Caki2 (cell line): ENCODE results near the gene DIP2B. TPM values are rescaled to one million over a fixed set of nuclear protein-coding genes. Genes with fewer than 3 reads are reported as not detected.
A peak's percentile ranks its signal among the peaks of the same experiment; 100 is the strongest.
"Not testable (repeated sequence)": the region's sequence is repeated elsewhere in the genome, so short reads cannot be mapped to it uniquely, and the experiment has no call there.

Experiments used
- DNase-seq: peaks from one replicate; pipeline ENCODE4 v3.0.0-alpha.2; 2015; ENCODE audit warnings: low read depth
- in situ Hi-C: cut with HindIII; loops from 2 replicates; pipeline ENCODE4 v1.10.0; 2016; ENCODE audit warnings: low sequenced_read_pairs, low pct_unique_long_range_greater_than_20kb, mixed read lengths
- total RNA-seq: library from RNA; depleted of rRNA; stranded (reverse); fragments of >200 nt; shearing (Covaris generic); gene quantifications from 2 replicates; pipeline ENCODE4 v1.2.3, GENCODE V29; 2014; ENCODE audit warnings: low replicate concordance

Gene DIP2B
- total RNA-seq, 1 experiment from 2014 or later: 3.6 TPM

- DNase-seq: no peak
Measured at GRCh38 chr12:50642761-50643160, 138.0 kb downstream of the DIP2B start.

GRCh38 chr12:50647031-50647430 lies 142.2 kb downstream of the DIP2B start:
- in situ Hi-C loops: no loop called here
- peak; percentile 70 for DNase-seq

More at GRCh38 chr12:50642761-50643160, 138.0 kb downstream of the DIP2B start:
- in situ Hi-C loops: no loop called here

GRCh38 chr12:50647479-50647878 lies 142.7 kb downstream of the DIP2B start:
- DNase-seq: no peak
- in situ Hi-C loops: no loop called here

- in situ Hi-C loops: no loop called here
- no peak for DNase-seq
Measured at GRCh38 chr12:50650285-50650684, 145.5 kb downstream of the DIP2B start.

DNA sequence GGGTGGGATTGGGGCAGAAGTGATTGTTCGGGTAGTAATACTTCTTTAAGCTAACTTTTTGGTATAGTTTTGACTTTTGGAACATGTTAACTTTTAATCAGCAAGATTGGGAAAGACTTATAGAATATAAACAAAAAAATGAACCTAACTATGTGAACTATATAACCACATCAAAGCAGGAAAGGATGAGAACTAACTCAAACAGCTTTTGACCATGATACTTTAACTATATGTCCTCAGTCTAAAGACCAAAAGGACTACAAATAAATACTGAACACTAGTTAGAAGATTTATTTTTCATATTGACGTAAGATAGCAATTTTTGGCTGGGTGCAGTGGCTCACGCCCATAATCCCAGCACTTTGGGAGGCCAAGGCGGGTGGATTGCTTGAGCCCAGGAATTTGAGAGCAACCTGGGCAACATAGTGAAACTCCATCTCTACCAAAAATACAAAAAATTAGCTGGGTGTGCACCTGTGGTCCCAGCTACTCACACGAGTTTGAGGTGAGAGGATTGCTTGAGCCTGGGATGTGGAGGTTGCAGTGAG lies 150.7 kb downstream of the DIP2B start:
- in situ Hi-C loops: no loop called here
- DNase-seq: no peak

GRCh38 chr12:50659260-50659659 lies 154.5 kb downstream of the DIP2B start:
- in situ Hi-C loops: no loop called here
- DNase-seq: no peak

DNA sequence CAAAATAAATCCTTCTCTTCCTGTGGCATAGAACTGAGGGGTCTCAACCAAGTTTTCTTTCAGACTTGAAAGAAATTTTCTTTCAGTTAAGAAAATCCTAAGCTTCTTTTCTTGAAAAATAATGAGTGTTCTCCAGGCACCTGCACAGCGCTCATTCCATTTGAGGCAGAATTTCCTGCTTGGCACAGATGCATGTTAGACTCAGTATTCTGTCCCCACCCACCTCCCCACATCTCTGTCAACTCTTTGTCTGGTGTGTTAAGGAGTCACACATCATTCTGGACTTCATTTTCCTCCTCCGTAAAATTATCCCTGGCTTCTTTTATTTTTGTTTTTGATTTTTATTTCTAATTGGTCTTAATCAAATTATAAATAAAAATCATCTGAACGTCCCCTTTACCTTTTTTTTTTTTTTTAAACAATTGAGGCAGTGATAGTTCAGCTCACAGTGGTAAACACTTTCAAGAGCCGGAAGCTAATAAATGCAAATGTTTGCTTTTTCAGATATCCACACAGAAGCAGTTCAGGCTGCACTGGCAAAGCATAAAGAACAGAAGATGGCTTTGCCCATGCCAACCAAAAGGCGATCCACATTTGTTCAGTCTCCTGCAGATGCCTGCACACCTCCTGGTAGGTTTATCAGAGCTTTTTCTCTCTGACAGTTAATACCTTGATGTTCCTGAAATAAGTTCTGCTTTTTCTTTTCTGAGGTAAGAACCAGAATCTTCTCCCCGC lies 155.1 kb downstream of the DIP2B start:
- in situ Hi-C loops: no loop called here

GRCh38 chr12:50660425-50660822 lies 155.6 kb downstream of the DIP2B start:
- DNase-seq: no peak
- in situ Hi-C loops: no loop called here

More for the DNA sequence above, 155.1 kb downstream of the DIP2B start:
- no peak for DNase-seq

DNA sequence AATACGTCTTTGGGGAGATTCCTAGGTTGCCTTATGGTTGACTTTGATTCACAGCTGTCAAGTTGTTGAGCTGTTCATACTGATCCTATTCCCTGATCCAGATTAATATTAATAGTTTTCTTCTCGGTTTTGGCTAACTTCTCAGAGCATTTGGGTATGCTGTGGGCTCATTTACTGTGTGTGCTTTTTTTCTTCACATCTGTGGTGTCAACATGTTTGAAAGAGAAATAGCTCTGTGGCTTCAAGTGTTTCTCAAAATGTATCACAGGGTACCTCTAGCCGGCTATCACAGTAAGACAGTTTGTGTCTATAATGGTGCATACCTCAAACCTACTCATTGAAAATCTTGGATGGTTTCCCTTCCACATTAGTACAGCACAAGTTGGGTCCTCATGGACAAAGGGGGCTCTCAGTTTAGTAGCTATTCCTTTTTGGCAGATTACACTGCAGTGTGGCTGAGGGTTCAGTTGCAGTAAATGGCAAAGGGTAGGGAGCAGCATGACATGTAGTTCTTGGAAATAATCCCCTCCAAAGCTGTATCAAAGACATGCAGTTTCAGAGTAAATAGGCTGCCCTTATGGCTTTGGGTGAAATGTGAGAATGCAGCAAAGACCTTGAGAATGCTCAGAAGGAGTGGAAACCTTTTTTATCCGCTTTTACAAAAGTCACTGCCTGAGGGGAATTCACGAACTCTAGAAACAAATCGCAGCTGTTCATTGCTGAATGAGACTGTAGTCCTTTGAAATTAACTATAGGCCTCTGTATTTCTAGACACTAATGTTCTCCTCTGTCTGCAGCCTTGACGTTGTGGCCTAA lies 156.7 kb downstream of the DIP2B start:
- in situ Hi-C loops: no loop called here
- no peak for DNase-seq

DNA sequence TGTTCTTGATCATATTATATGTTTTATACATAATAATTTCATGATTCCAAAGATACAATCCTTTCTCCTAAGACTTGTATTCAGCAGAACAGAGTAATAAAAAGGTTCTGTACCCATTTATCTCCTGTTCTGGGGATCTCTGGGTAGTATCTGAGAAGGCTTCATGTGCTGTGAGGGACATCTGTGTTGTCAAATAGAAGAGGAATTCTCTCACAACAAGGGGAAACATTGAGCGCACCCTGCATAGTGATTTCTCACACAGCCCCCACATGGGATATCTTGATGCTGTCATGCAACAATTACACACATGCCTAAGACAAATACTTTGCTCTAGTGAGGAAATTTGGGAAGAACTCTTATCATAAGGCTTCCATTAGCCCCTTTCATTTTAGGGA lies 157.3 kb downstream of the DIP2B start:
- DNase-seq: no peak
- in situ Hi-C loops: no loop called here

GRCh38 chr12:50665170-50665569 lies 160.4 kb downstream of the DIP2B start:
- no peak for DNase-seq
- in situ Hi-C loops: no loop called here

- in situ Hi-C loops: no loop called here
- no peak for DNase-seq
Measured at GRCh38 chr12:50665609-50666008, 160.8 kb downstream of the DIP2B start.

- no peak for DNase-seq
- in situ Hi-C loops: no loop called here
Measured at GRCh38 chr12:50666023-50666422, 161.2 kb downstream of the DIP2B start.

DNA sequence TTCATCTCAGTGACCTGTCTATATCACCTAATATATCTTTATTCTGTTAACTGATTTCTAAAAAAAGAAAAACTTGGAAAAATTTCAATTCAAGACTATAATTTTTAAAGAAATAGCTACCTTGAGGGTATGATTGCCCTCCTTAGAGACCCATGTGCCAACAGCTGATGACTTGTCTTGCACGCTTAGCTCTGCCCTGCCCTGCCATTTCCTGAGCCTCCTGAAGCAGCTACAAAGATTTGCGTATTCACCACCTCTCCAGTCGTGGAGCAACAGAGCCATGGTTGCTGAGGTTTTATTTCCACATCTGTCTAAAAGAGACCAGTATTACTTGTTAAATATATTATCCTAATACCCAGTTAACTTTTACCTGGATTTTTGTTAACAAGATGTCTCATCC lies 167.4 kb downstream of the DIP2B start:
- no peak for DNase-seq

DNA sequence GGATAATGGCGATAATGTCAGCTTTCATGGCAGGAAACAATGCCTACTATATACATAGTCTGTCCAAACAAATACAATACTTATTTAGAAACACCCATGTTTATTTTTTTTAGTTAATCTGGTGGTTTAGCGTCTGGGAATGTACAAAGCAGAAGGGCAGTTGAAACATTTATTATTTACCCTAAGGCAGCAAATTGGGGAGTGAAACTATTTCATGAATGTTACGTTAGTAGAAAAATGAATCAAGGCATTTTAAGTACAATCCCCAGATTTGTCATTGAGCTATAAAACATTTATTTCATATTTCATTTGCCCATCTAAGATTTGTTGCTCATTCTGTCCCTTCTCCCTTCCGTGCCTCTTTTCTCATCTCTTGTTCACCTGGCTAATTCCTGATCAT lies 172.0 kb downstream of the DIP2B start:
- in situ Hi-C loops: no loop called here
- no peak for DNase-seq

More for the DNA sequence above, 167.4 kb downstream of the DIP2B start:
- in situ Hi-C loops: no loop called here

- in situ Hi-C loops: no loop called here
- DNase-seq: no peak
Measured at GRCh38 chr12:50677858-50678257, 173.1 kb downstream of the DIP2B start.

GRCh38 chr12:50678650-50679365 lies 174.0 kb downstream of the DIP2B start:
- in situ Hi-C loops: no loop called here
- no peak for DNase-seq

GRCh38 chr12:50679612-50680011 lies 174.8 kb downstream of the DIP2B start:
- no peak for DNase-seq
- in situ Hi-C loops: no loop called here

GRCh38 chr12:50681064-50681463 lies 176.3 kb downstream of the DIP2B start:
- DNase-seq, in situ Hi-C loops: not testable (repeated sequence)
